Calu3 (cell line): ENCODE results near the gene PRSS38. TPM values are rescaled to one million over a fixed set of nuclear protein-coding genes. Genes with fewer than 3 reads are reported as not detected.
"Not testable (repeated sequence)": the region's sequence is repeated elsewhere in the genome, so short reads cannot be mapped to it uniquely, and the experiment has no call there.

Experiments
- BruUV-seq: library from RNA; stranded (reverse); fragments of 400-500 nt; replicated peaks from 2 replicates; lab custom pipeline; 2021; lab: Mats Ljungman, UMichigan
- CTCF ChIA-PET: fragments of 300-600 bp; sonication (Branson Sonifier 250); formaldehyde crosslinking; loops from one replicate; lab custom pipeline; 2022; ENCODE audit warnings: antibody characterized with exemption; lab: Charles Lee
- DNase-seq: peaks from one replicate; pipeline ENCODE4 v3.0.0; 2022
- H3K27ac Mint-ChIP-seq: one replicate; pipeline ENCODE4 v1.8.0; 2022; ENCODE audit warnings: mixed read lengths; ENCODE audit not compliant: unreplicated experiment
- H3K27me3 Mint-ChIP-seq: one replicate; pipeline ENCODE4 v1.8.0; 2022; ENCODE audit warnings: mixed read lengths; ENCODE audit not compliant: unreplicated experiment
- H3K36me3 Mint-ChIP-seq: one replicate; pipeline ENCODE4 v1.8.0; 2022; ENCODE audit warnings: mild to moderate bottlenecking, moderate library complexity, mixed read lengths; ENCODE audit not compliant: insufficient read depth, unreplicated experiment
- H3K4me1 Mint-ChIP-seq: one replicate; pipeline ENCODE4 v1.8.0; 2022; ENCODE audit warnings: mild to moderate bottlenecking, low read depth, mixed read lengths; ENCODE audit not compliant: unreplicated experiment
- H3K4me3 Mint-ChIP-seq: one replicate; pipeline ENCODE4 v1.8.0; 2022; ENCODE audit warnings: mild to moderate bottlenecking, low read depth, moderate library complexity, mixed read lengths; ENCODE audit not compliant: unreplicated experiment
- H3K9me3 Mint-ChIP-seq: one replicate; pipeline ENCODE4 v1.8.0; 2022; ENCODE audit warnings: low read depth, mixed read lengths; ENCODE audit not compliant: unreplicated experiment
- intact Hi-C: fragments of 100-400 bp; cut with micrococcal nuclease; formaldehyde crosslinking; loops from one replicate; pipeline ENCODE4 v1.10.0; 2022; ENCODE audit not compliant: unreplicated experiment
- total RNA-seq: library from RNA; stranded (reverse); gene quantifications from 2 replicates; pipeline ENCODE4 v1.2.3, GENCODE V29; 2022
- TF ChIP-seq, protein P1 (sequence below): fragments of 200-600 bp; IDR thresholded peaks from one replicate; pipeline ENCODE4 v1.8.0; 2022; ENCODE audit warnings: antibody characterized with exemption; ENCODE audit not compliant: unreplicated experiment

The PRSS38 gene
- total RNA-seq, 1 experiment from 2014 or later = not detected

DNA sequence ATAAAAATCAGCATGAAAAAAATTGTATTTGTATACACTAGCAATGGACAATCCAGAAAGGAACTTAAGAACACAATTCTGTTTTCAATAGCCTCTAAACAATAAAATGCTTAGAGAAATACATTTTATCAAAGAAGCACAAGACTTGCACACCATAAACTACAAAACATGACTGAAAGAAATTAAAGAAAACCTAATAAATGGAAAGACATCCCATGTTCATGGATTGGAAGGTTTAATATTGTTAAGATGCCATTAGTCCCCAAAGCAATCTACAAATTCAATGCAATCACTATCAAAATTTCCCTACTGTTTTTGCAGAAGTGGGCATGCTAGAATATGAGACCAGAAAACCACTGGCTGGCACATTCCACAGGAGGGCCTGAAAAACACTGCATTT lies 49.4 kb downstream of the PRSS38 start:
- no peak overlapping the region for H3K4me3 Mint-ChIP-seq
- peaks cover 5% of the 10 kb centered on the region for H3K9me3 Mint-ChIP-seq
- H3K27me3 Mint-ChIP-seq = peaks cover 37% of the 10 kb centered on the region
- CTCF ChIA-PET = no interaction called here
- DNase-seq = no peak
- no peaks in the 10 kb centered on the region for H3K36me3 Mint-ChIP-seq
- BruUV-seq = no TSS peak
- intact Hi-C loops = no loop called here
- H3K4me1 Mint-ChIP-seq = no peaks in the 10 kb centered on the region
- TF ChIP-seq, protein P1, sequence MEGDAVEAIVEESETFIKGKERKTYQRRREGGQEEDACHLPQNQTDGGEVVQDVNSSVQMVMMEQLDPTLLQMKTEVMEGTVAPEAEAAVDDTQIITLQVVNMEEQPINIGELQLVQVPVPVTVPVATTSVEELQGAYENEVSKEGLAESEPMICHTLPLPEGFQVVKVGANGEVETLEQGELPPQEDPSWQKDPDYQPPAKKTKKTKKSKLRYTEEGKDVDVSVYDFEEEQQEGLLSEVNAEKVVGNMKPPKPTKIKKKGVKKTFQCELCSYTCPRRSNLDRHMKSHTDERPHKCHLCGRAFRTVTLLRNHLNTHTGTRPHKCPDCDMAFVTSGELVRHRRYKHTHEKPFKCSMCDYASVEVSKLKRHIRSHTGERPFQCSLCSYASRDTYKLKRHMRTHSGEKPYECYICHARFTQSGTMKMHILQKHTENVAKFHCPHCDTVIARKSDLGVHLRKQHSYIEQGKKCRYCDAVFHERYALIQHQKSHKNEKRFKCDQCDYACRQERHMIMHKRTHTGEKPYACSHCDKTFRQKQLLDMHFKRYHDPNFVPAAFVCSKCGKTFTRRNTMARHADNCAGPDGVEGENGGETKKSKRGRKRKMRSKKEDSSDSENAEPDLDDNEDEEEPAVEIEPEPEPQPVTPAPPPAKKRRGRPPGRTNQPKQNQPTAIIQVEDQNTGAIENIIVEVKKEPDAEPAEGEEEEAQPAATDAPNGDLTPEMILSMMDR = no peak
- no peak overlapping the region for H3K27ac Mint-ChIP-seq

DNA sequence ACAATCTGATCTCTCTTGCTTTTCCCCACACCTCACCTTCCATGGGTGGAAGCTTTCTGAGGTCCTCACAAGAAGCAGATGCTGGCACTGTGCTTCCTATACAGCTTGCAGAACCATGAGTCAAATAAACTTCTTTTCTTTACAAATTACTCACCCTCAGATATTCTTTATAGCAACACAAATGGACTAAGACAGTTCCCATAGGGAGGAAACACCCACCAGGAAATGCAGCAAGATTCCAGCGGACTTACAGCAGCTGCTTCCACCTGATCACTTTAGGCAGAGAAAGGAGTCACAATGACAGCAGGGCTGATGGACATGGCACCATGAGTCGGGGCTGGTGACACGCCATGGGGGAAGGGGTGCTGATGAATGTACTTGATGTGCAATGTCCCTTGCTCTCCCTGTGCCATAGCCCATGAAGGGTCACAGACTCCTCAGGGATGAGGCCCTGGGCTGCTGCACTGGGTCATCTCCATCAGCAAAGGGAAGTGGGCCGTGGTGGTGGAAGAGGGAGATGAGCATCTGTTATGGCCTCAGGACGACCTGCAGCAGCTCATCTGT lies 53.9 kb downstream of the PRSS38 start:
- CTCF ChIA-PET = no interaction called here
- BruUV-seq = no TSS peak
- intact Hi-C loops = no loop called here
- no peak overlapping the region for H3K4me3 Mint-ChIP-seq
- no peak for DNase-seq
- H3K4me1 Mint-ChIP-seq = no peaks in the 10 kb centered on the region
- no peaks in the 10 kb centered on the region for H3K36me3 Mint-ChIP-seq
- TF ChIP-seq, protein P1 = no peak
- no peak overlapping the region for H3K27ac Mint-ChIP-seq
- peaks cover 54% of the 10 kb centered on the region for H3K27me3 Mint-ChIP-seq
- peaks cover 2% of the 10 kb centered on the region for H3K9me3 Mint-ChIP-seq

DNA sequence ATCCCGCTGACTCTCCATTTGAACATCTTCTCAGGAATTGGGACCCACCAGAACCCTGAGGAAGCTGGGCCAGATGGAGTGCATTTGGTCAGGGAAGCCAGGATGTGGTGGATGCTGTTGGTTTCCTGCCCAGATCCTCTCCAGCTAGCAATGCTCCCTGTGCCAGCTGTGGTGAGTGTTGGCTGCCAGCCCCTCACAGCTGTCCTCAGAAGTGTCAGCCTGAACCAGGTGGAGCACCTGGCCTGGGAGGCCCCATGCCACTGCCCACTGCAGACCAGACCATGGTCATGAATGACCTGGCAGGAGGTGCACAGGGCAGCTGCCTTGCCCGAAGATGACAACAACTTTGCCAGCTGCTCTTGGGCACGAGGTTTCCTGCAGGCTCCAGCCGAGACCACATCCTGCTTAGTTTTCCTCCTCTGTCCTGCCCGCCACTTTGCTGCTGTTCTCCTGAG lies 54.4 kb downstream of the PRSS38 start:
- no peak for DNase-seq
- no peak overlapping the region for H3K4me3 Mint-ChIP-seq
- H3K9me3 Mint-ChIP-seq = peaks cover 2% of the 10 kb centered on the region
- CTCF ChIA-PET = no interaction called here
- no peak overlapping the region for H3K27ac Mint-ChIP-seq
- intact Hi-C loops = no loop called here
- H3K27me3 Mint-ChIP-seq = peaks cover 54% of the 10 kb centered on the region
- BruUV-seq = no TSS peak
- H3K4me1 Mint-ChIP-seq = no peaks in the 10 kb centered on the region
- TF ChIP-seq, protein P1 = no peak
- no peaks in the 10 kb centered on the region for H3K36me3 Mint-ChIP-seq

DNA sequence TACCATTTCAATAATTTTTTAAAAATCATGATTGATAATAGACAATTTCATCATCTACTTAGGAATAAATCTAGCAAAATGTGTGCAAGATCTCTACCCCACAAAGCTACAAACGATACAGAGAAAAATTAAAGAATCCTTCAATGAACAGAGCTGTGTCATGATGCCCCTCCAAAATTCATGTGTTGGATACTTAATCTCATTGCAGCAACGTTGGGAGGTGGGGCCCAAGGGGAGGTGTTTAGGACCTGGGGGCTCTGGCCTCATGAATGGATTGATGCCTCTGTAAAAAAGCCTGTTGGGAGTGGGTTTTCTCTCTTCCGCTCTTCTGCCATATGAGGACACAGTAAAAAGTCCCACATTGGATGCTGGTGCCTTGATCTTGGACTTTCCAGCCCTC lies 54.9 kb downstream of the PRSS38 start:
- no TSS peak for BruUV-seq
- H3K4me3 Mint-ChIP-seq = no peak overlapping the region
- TF ChIP-seq, protein P1 = no peak
- DNase-seq = no peak
- peaks cover 2% of the 10 kb centered on the region for H3K9me3 Mint-ChIP-seq
- intact Hi-C loops = no loop called here
- H3K4me1 Mint-ChIP-seq = no peaks in the 10 kb centered on the region
- no peak overlapping the region for H3K27ac Mint-ChIP-seq
- CTCF ChIA-PET = no interaction called here
- peaks cover 54% of the 10 kb centered on the region for H3K27me3 Mint-ChIP-seq
- no peaks in the 10 kb centered on the region for H3K36me3 Mint-ChIP-seq

DNA sequence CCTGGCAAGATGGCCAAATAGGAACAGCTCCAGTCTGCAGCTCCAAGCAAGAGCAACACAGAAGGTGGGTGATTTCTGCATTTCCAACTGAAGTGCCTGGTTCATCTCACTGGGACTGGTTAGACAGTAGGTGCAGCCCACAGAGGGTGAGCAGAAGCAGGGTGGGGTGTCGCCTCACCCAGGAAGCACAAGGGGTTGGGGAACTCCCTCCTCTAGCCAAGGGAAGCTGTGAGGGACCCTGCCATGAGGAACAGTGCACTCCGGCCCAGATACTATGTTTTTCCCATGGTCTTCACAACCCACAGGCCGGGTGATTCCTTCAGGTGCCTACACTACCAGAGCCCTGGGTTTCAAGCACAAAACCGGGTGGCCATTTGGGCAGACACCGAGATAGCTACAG lies 56.4 kb downstream of the PRSS38 start:
- not testable (repeated sequence) for H3K4me1 Mint-ChIP-seq

DNA sequence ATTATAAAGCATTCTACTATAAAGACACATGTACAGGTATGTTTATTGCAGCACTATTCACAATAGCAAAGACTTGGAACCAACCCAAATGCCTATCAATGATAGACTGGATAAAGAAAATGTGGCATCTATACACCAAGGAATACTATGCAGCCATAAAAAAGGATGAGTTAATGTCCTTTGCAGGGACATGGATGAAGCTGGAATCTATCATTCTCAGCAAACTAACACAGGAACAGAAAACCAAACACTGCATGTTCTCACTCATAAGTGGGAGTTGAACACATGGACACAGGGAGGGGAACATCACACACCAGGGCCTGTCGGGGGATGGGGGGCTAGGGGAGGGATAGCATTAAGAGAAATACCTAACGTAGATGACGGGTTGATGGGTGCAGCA lies 62.3 kb downstream of the PRSS38 start:
- intact Hi-C loops = not testable (repeated sequence)

More for the DNA sequence above, 56.4 kb downstream of the PRSS38 start:
- CTCF ChIA-PET, H3K9me3 Mint-ChIP-seq, BruUV-seq, H3K4me3 Mint-ChIP-seq, intact Hi-C loops, H3K36me3 Mint-ChIP-seq, DNase-seq, H3K27ac Mint-ChIP-seq: not testable (repeated sequence)
- H3K27me3 Mint-ChIP-seq = peaks cover 48% of the 10 kb centered on the region

More for the DNA sequence above, 62.3 kb downstream of the PRSS38 start:
- H3K9me3 Mint-ChIP-seq, CTCF ChIA-PET, H3K4me3 Mint-ChIP-seq, DNase-seq, BruUV-seq, H3K4me1 Mint-ChIP-seq, H3K36me3 Mint-ChIP-seq, H3K27ac Mint-ChIP-seq: not testable (repeated sequence)
- H3K27me3 Mint-ChIP-seq = peaks cover 36% of the 10 kb centered on the region
